Smooth muscle cell of the pulmonary artery (primary cell): Measurements from ENCODE around the gene NAB1. TPM values are rescaled to one million over a fixed set of nuclear protein-coding genes. Genes with fewer than 3 reads are reported as not detected.

Source experiments
- total RNA-seq: library from RNA; depleted of rRNA; stranded (reverse); fragments of >200 nt; gene quantifications from 2 replicates; pipeline ENCODE4 v1.2.3, GENCODE V29; 2014

Gene NAB1
- total RNA-seq = 37.2 and 47.3 TPM in 2 replicates

GRCh38 chr2:190649035-190649797 is at the start of gene NAB1:
Gene NAB1 (plus strand): TSS chr2:190649083. CDS start chr2:190659177, 10,094 bp downstream.

Other genes with a start within 250 kb of the NAB1 start
- gene MFSD6, start 240.7 kb upstream of the NAB1 start, total RNA-seq = 4.6 and 12.9 TPM in 2 replicates
- gene NEMP2, start 114.4 kb upstream of the NAB1 start, total RNA-seq = 2.1 and 3.7 TPM in 2 replicates
- gene GLS, start 231.7 kb downstream of the NAB1 start, total RNA-seq = 267 and 326 TPM in 2 replicates